Measurements from ENCODE around the gene EPHA8. TPM values are rescaled to one million over a fixed set of nuclear protein-coding genes. Genes with fewer than 3 reads are reported as not detected.

Gene EPHA8
- total RNA-seq, 1 experiment from 2014 or later, result 0.07 TPM

DNA sequence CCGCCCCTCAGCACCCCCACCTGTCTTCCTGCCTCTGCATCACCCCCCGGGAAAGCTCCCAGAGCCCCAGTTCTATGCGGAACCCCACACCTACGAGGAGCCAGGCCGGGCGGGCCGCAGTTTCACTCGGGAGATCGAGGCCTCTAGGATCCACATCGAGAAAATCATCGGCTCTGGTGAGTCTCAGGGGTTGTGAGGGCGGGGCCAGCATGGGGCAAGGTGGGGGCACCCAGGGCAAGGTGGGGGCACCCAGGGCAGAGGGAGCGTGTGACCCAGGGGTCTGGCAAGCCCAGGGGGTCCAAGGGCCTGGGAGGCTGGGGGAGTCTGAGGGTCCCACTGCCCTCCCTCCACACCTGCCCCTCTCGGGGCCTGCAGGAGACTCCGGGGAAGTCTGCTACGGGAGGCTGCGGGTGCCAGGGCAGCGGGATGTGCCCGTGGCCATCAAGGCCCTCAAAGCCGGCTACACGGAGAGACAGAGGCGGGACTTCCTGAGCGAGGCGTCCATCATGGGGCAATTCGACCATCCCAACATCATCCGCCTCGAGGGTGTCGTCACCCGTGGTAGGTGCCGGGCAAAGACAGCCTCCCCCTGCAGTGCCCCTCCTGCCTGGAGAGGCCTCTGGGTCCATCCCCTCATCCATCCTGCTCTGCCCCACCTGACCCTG lies 34.1 kb downstream of the EPHA8 start:
- TF ChIP-seq, protein P1, sequence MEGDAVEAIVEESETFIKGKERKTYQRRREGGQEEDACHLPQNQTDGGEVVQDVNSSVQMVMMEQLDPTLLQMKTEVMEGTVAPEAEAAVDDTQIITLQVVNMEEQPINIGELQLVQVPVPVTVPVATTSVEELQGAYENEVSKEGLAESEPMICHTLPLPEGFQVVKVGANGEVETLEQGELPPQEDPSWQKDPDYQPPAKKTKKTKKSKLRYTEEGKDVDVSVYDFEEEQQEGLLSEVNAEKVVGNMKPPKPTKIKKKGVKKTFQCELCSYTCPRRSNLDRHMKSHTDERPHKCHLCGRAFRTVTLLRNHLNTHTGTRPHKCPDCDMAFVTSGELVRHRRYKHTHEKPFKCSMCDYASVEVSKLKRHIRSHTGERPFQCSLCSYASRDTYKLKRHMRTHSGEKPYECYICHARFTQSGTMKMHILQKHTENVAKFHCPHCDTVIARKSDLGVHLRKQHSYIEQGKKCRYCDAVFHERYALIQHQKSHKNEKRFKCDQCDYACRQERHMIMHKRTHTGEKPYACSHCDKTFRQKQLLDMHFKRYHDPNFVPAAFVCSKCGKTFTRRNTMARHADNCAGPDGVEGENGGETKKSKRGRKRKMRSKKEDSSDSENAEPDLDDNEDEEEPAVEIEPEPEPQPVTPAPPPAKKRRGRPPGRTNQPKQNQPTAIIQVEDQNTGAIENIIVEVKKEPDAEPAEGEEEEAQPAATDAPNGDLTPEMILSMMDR (conservative IDR thresholded peaks at IDR 0.05; ENCODE audit: low read depth, low read length), result no peak
- no peak for TF ChIP-seq EZH2 (IDR thresholded peaks at IDR 0.05; ENCODE audit: low read length, unreplicated experiment)
- no peak for TF ChIP-seq EZH2phosphoT487 (IDR thresholded peaks at IDR 0.05; ENCODE audit: borderline replicate concordance, low read length)

DNA sequence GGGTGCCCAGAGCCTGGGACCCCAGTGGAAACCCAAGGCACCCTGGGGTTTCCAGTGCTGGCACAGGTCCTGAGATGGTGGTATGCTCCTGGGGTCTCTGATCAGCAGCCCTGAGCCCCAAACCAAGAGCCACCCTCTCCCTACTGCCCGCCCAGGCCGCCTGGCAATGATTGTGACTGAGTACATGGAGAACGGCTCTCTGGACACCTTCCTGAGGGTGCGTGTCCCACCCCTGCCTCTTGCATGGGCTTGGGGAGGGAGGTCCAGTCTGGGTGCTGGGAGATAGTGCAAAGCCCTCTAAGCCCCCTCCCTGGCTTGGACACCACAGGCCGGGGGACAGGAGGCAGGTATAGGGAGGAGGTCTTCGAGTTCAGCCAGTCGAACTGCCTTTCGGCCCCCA lies 34.7 kb downstream of the EPHA8 start:
- CTCF ChIA-PET, result no interaction called here
- Histone ChIP-seq H3K27ac (ENCODE audit: low read length) (no peak overlapping the region), H3K27me3 (ENCODE audit: low read length) (0 out of 2 replicates have a peak, but pooled peaks cover 4% of the 10 kb centered on the region), H3F3A (ENCODE audit: low read length, unreplicated experiment) (no peaks in the 10 kb centered on the region), H3K79me2 (ENCODE audit: low read length) (no peaks in the 10 kb centered on the region), H3K4me3 (ENCODE audit: low read length) (no peak overlapping the region), H3K9me3 (ENCODE audit: low read length) (no peaks in the 10 kb centered on the region), H3K9ac (ENCODE audit: low read length) (no peak overlapping the region), H2AFZ (ENCODE audit: low read length) (no peak overlapping the region), H3K4me2 (ENCODE audit: low read length) (no peak overlapping the region), H3K4me1 (ENCODE audit: insufficient read depth, low read length) (no peaks in the 10 kb centered on the region), H3K9me2 (replicated peaks; ENCODE audit: low read length) (no peaks in the 10 kb centered on the region), H3K36me3 (ENCODE audit: low read depth, low read length) (no peaks in the 10 kb centered on the region), H4K20me1 (ENCODE audit: low read length) (no peaks in the 10 kb centered on the region)
- TF ChIP-seq EZH2 (IDR thresholded peaks at IDR 0.05; ENCODE audit: low read length, unreplicated experiment), result no peak
- TF ChIP-seq, protein P1 (conservative IDR thresholded peaks at IDR 0.05; ENCODE audit: low read depth, low read length), result no peak
- no peak for TF ChIP-seq EZH2phosphoT487 (IDR thresholded peaks at IDR 0.05; ENCODE audit: borderline replicate concordance, low read length)
- intact Hi-C loops (cut with micrococcal nuclease), result no loop called here
- ATAC-seq, result no peak
- POLR2A ChIA-PET (ENCODE audit: unreplicated experiment), result no interaction called here
- no peak for DNase-seq
- BruUV-seq (replicated peaks), result no TSS peak

More for the DNA sequence above, 34.1 kb downstream of the EPHA8 start:
- Histone ChIP-seq H3K36me3 (ENCODE audit: low read depth, low read length) (no peaks in the 10 kb centered on the region), H3K9ac (ENCODE audit: low read length) (no peak overlapping the region), H3K9me3 (ENCODE audit: low read length) (no peaks in the 10 kb centered on the region), H3K4me3 (ENCODE audit: low read length) (no peak overlapping the region), H4K20me1 (ENCODE audit: low read length) (no peaks in the 10 kb centered on the region), H3K27me3 (ENCODE audit: low read length) (0 out of 2 replicates have a peak, but pooled peaks cover 4% of the 10 kb centered on the region), H3K27ac (ENCODE audit: low read length) (no peak overlapping the region), H3F3A (ENCODE audit: low read length, unreplicated experiment) (no peaks in the 10 kb centered on the region), H3K4me2 (ENCODE audit: low read length) (no peak overlapping the region), H3K79me2 (ENCODE audit: low read length) (no peaks in the 10 kb centered on the region), H2AFZ (ENCODE audit: low read length) (no peak overlapping the region), H3K4me1 (ENCODE audit: insufficient read depth, low read length) (no peaks in the 10 kb centered on the region), H3K9me2 (replicated peaks; ENCODE audit: low read length) (no peaks in the 10 kb centered on the region)
- ChIA-PET CTCF (no interaction called here), POLR2A (ENCODE audit: unreplicated experiment) (no interaction called here)
- BruUV-seq (replicated peaks), result no TSS peak
- DNase-seq (no peak), ATAC-seq (no peak)
- intact Hi-C loops (cut with micrococcal nuclease), result no loop called here

DNA sequence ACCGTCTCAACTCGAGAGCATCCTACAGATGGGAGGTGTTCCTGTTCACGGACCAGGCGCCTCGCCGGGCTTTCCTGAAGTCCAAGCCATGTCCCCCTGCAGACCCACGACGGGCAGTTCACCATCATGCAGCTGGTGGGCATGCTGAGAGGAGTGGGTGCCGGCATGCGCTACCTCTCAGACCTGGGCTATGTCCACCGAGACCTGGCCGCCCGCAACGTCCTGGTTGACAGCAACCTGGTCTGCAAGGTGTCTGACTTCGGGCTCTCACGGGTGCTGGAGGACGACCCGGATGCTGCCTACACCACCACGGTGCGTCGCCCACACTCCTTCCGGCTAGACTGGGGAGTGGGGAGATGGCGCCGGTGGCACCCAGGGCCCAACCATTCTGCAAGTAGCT lies 35.4 kb downstream of the EPHA8 start:
- no peaks in the 10 kb centered on the region for H4K20me1 ChIP-seq (ENCODE audit: low read length)
- CTCF ChIA-PET, result no interaction called here
- H3F3A ChIP-seq (ENCODE audit: low read length, unreplicated experiment), result no peaks in the 10 kb centered on the region
- H3K9ac ChIP-seq (ENCODE audit: low read length), result no peak overlapping the region
- H3K9me3 ChIP-seq (ENCODE audit: low read length), result no peaks in the 10 kb centered on the region
- H3K36me3 ChIP-seq (ENCODE audit: low read depth, low read length), result no peaks in the 10 kb centered on the region
- H3K4me3 ChIP-seq (ENCODE audit: low read length), result no peak overlapping the region
- H2AFZ ChIP-seq (ENCODE audit: low read length), result no peak overlapping the region
- H3K4me1 ChIP-seq (ENCODE audit: insufficient read depth, low read length), result no peaks in the 10 kb centered on the region
- POLR2A ChIA-PET (ENCODE audit: unreplicated experiment), result no interaction called here
- no peak overlapping the region for H3K27ac ChIP-seq (ENCODE audit: low read length)
- no peak for ATAC-seq
- no peak for DNase-seq
- H3K79me2 ChIP-seq (ENCODE audit: low read length), result no peaks in the 10 kb centered on the region
- H3K27me3 ChIP-seq (ENCODE audit: low read length), result peaks cover 11% of the 10 kb centered on the region
- H3K9me2 ChIP-seq (replicated peaks; ENCODE audit: low read length), result no peaks in the 10 kb centered on the region
- no TSS peak for BruUV-seq (replicated peaks)
- H3K4me2 ChIP-seq (ENCODE audit: low read length), result no peak overlapping the region
- TF ChIP-seq, protein P1 (conservative IDR thresholded peaks at IDR 0.05; ENCODE audit: low read depth, low read length), result no peak
- no peak for TF ChIP-seq EZH2phosphoT487 (IDR thresholded peaks at IDR 0.05; ENCODE audit: borderline replicate concordance, low read length)
- TF ChIP-seq EZH2 (IDR thresholded peaks at IDR 0.05; ENCODE audit: low read length, unreplicated experiment), result no peak
- intact Hi-C loops (cut with micrococcal nuclease), result no loop called here

Measured in PC-3 (cell line).